GM12878 (cell line): ENCODE measurements around the gene TRIM4. TPM values are rescaled to one million over a fixed set of nuclear protein-coding genes. Genes with fewer than 3 reads are reported as not detected.

Experiments
- ATF3 ChIP-seq: IDR thresholded peaks from 2 replicates; pipeline ENCODE4 v1.6.1; 2011; ENCODE audit warnings: low read depth, mild to moderate bottlenecking, low read length, moderate library complexity, borderline replicate concordance; ENCODE audit errors: extremely low read depth
- CBX3 ChIP-seq: fragments of 200-600 bp; sonication (generic); IDR thresholded peaks from 2 replicates; pipeline ENCODE4 v1.6.1; 2016; ENCODE audit warnings: low read depth, borderline replicate concordance
- CUX1 ChIP-seq: IDR thresholded peaks from 2 replicates; pipeline ENCODE4 v1.6.1; 2012; ENCODE audit warnings: improper control_type of control experiment, low read depth, low read length; ENCODE audit not compliant: insufficient replicate concordance
- HCFC1 ChIP-seq: fragments of 150-350 bp; IDR thresholded peaks from 2 replicates; pipeline ENCODE4 v1.6.1; 2014; ENCODE audit warnings: low read length
- IRF5 ChIP-seq: fragments of 450-650 bp; IDR thresholded peaks from 2 replicates; pipeline ENCODE4 v1.6.1; 2017; ENCODE audit warnings: borderline replicate concordance
- NR2F1 ChIP-seq: fragments of 450-650 bp; conservative IDR thresholded peaks from 2 replicates; pipeline ENCODE4 v1.6.1; 2017; ENCODE audit warnings: mild to moderate bottlenecking
- STAT3 ChIP-seq: IDR thresholded peaks from 2 replicates; pipeline ENCODE4 v1.6.1; 2011; ENCODE audit warnings: low read depth, low read length, improper control_type of control experiment
- SUZ12 ChIP-seq: fragments of 200-600 bp; sonication (generic); IDR thresholded peaks from one replicate; pipeline ENCODE4 v1.6.1; 2018; ENCODE audit warnings: antibody characterized with exemption, mild to moderate bottlenecking; ENCODE audit not compliant: unreplicated experiment
- TCF7 ChIP-seq: IDR thresholded peaks from 2 replicates; pipeline ENCODE4 v1.6.1; 2014; ENCODE audit warnings: antibody characterized with exemption, borderline replicate concordance
- USF1 ChIP-seq: IDR thresholded peaks from 2 replicates; pipeline ENCODE4 v1.6.1; 2011; ENCODE audit warnings: borderline replicate concordance, low read depth, mild to moderate bottlenecking, moderate library complexity, mixed read lengths, low read length; ENCODE audit not compliant: insufficient read depth; ENCODE audit errors: extremely low read length
- ZNF687 ChIP-seq: fragments of 450-650 bp; IDR thresholded peaks from 2 replicates; pipeline ENCODE4 v1.6.1; 2017; ENCODE audit warnings: mild to moderate bottlenecking, moderate library complexity
- polyA plus RNA-seq, 11 experiments: library from polyadenylated mRNA; depleted of rRNA in 4 of 11; unstranded in 6 of 11; stranded (reverse) in 5 of 11; fragments of >200 nt; fragmentation: Nextera tagmentation in 4 of 11; fragmentation: Illumina TruSeq in 1 of 11; extraction: Ambion mirVana in 4 of 11; extraction: Trizol in 1 of 11; gene quantifications; 1 replicate in 1 of 11; 2 replicates in 10 of 11; pipeline versions ENCODE4 v1.2.1 to v1.2.3, GENCODE V29; 2011 to 2016; ENCODE audit warnings: inconsistent platforms in 2 of 11, missing spikeins in 2 of 11, low read depth in 1 of 11
- total RNA-seq, 4 experiments: library from RNA; depleted of rRNA in 3 of 4; stranded (reverse); fragments of >200 nt in 3 of 4; fragmentation: Illumina TruSeq in 1 of 4; extraction: Trizol in 1 of 4; gene quantifications; 2 replicates each; pipeline versions ENCODE4 v1.2.1 to v1.2.3, GENCODE V29; 2013 to 2021
- TF ChIP-seq, protein P1 (sequence below): IDR thresholded peaks from 2 replicates; pipeline ENCODE4 v1.6.1; 2011; ENCODE audit warnings: low read depth, low read length, improper control_type of control experiment, borderline replicate concordance

Gene TRIM4
- total and polyA plus RNA-seq, 10 of the 15 experiments (the other 5 are each of a cell fraction or from before 2014, with no cell fraction given): 4.8 to 21.8 (median 17.9) TPM

- TF ChIP-seq, protein P1, sequence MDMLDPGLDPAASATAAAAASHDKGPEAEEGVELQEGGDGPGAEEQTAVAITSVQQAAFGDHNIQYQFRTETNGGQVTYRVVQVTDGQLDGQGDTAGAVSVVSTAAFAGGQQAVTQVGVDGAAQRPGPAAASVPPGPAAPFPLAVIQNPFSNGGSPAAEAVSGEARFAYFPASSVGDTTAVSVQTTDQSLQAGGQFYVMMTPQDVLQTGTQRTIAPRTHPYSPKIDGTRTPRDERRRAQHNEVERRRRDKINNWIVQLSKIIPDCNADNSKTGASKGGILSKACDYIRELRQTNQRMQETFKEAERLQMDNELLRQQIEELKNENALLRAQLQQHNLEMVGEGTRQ: no peak
- TF ChIP-seq NR2F1: peak; percentile 43
- no peak for TF ChIP-seq TCF7
- no peak for TF ChIP-seq SUZ12
- TF ChIP-seq STAT3: no peak
- TF ChIP-seq IRF5: no peak
- TF ChIP-seq USF1: no peak
- no peak for TF ChIP-seq ATF3
- TF ChIP-seq CUX1: no peak
- peak; percentile 58 for TF ChIP-seq HCFC1
- TF ChIP-seq CBX3: no peak
- TF ChIP-seq ZNF687: peak; percentile 83
Observed at GRCh38 chr7:99918959-99919813, at the start of gene TRIM4 (continued).
